PC-9 (cell line): ENCODE measurements around the gene CGB3.
"Not testable (repeated sequence)": the region's sequence is repeated elsewhere in the genome, so short reads cannot be mapped to it uniquely, and the experiment has no call there.

Source experiments
- EZH2 ChIP-seq: fragments of 200-600 bp; sonication (generic); IDR thresholded peaks from 2 replicates; pipeline ENCODE4 v1.8.0; 2017; ENCODE audit warnings: antibody characterized with exemption, low read depth
- TF ChIP-seq, protein P1 (sequence below): fragments of 200-600 bp; sonication (generic); conservative IDR thresholded peaks from 2 replicates; pipeline ENCODE4 v1.6.1; 2017; ENCODE audit warnings: mixed run types, antibody characterized with exemption, mild to moderate bottlenecking, moderate library complexity

DNA sequence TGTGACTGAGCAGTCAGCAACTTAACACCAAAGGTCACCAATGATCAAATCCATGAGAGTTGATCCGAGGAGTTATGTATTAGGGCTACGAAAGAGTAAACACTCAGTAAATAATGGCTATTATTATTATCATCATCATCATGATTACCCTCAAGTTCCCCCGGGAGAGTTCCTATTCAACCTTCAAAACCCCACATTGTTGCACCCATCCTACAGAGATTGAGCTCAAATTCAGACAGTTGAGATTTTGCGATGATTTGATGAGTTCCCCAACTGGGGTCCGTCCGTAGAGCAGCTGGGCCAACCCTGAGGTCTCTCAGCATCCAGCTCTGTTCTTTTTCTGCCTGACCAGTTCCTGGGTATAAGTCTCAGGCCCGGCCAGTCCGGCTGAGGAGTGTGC lies 14.0 kb upstream of the CGB3 start:
- TF ChIP-seq, protein P1, sequence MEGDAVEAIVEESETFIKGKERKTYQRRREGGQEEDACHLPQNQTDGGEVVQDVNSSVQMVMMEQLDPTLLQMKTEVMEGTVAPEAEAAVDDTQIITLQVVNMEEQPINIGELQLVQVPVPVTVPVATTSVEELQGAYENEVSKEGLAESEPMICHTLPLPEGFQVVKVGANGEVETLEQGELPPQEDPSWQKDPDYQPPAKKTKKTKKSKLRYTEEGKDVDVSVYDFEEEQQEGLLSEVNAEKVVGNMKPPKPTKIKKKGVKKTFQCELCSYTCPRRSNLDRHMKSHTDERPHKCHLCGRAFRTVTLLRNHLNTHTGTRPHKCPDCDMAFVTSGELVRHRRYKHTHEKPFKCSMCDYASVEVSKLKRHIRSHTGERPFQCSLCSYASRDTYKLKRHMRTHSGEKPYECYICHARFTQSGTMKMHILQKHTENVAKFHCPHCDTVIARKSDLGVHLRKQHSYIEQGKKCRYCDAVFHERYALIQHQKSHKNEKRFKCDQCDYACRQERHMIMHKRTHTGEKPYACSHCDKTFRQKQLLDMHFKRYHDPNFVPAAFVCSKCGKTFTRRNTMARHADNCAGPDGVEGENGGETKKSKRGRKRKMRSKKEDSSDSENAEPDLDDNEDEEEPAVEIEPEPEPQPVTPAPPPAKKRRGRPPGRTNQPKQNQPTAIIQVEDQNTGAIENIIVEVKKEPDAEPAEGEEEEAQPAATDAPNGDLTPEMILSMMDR = not testable (repeated sequence)
- not testable (repeated sequence) for TF ChIP-seq EZH2
